Measurements from ENCODE around the gene SLC31A1.

DNA sequence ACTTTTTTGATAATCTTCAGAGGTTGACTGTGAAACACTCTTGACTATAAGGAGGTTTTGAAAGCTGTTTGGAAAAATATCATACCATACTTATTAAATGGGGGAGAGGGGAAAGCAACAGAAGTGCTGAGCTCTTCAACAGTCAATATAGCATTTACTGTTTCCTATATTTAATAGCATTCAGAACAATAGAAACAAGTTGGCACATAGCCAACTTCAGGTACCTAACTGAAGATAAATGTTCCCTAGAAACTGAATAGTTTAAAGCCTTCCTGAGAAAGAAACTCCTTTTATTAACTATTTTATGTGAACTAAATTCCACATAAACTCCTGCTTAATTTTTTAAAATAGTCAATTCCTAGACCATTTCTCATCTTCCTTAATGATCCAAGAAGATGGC, 26.3 kb downstream of the SLC31A1 start:
- TF ChIP-seq, protein P1, sequence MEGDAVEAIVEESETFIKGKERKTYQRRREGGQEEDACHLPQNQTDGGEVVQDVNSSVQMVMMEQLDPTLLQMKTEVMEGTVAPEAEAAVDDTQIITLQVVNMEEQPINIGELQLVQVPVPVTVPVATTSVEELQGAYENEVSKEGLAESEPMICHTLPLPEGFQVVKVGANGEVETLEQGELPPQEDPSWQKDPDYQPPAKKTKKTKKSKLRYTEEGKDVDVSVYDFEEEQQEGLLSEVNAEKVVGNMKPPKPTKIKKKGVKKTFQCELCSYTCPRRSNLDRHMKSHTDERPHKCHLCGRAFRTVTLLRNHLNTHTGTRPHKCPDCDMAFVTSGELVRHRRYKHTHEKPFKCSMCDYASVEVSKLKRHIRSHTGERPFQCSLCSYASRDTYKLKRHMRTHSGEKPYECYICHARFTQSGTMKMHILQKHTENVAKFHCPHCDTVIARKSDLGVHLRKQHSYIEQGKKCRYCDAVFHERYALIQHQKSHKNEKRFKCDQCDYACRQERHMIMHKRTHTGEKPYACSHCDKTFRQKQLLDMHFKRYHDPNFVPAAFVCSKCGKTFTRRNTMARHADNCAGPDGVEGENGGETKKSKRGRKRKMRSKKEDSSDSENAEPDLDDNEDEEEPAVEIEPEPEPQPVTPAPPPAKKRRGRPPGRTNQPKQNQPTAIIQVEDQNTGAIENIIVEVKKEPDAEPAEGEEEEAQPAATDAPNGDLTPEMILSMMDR (IDR thresholded peaks at IDR 0.05) = no peak
- no peak for TF ChIP-seq POLR2A (IDR thresholded peaks at IDR 0.05)

All from body of pancreas (tissue), 4 donors.